Skeletal muscle tissue (tissue), 4 donors: ENCODE data around the gene PNPO. TPM values are rescaled to one million over a fixed set of nuclear protein-coding genes. Genes with fewer than 3 reads are reported as not detected.
"Not testable (repeated sequence)": the region's sequence is repeated elsewhere in the genome, so short reads cannot be mapped to it uniquely, and the experiment has no call there.

Experiments
- H3K27ac ChIP-seq: one replicate; pipeline ENCODE4 v1.7.0; 2013; ENCODE audit warnings: mild to moderate bottlenecking, low read depth, low read length, inconsistent platforms
- H3K27me3 ChIP-seq, 3 donors: one replicate each; pipeline ENCODE4 v1.7.0; 2013; ENCODE audit warnings: low read length in 3 of 3; ENCODE audit not compliant: control insufficient read depth in 3 of 3, insufficient read depth in 3 of 3
- H3K36me3 ChIP-seq, 3 donors: one replicate each; pipeline ENCODE4 v1.7.0; 2013; ENCODE audit warnings: low read length in 3 of 3; ENCODE audit not compliant: control insufficient read depth in 3 of 3, insufficient read depth in 3 of 3
- H3K4me1 ChIP-seq, 3 donors: one replicate each; pipeline ENCODE4 v1.7.0; 2013; ENCODE audit warnings: low read length in 3 of 3, mild to moderate bottlenecking in 3 of 3; ENCODE audit not compliant: control insufficient read depth in 3 of 3, insufficient read depth in 3 of 3
- H3K4me3 ChIP-seq, 3 donors: one replicate each; pipeline ENCODE4 v1.7.0; 2013; ENCODE audit warnings: low read length in 3 of 3
- H3K9ac ChIP-seq, 3 donors: one replicate each; pipeline ENCODE4 v1.7.0; 2013; ENCODE audit warnings: low read length in 3 of 3, mild to moderate bottlenecking in 3 of 3, moderate library complexity in 2 of 3, low read depth in 1 of 3
- H3K9me3 ChIP-seq, 3 donors: one replicate each; pipeline ENCODE4 v1.7.0; 2013; ENCODE audit warnings: low read length in 3 of 3; ENCODE audit not compliant: control insufficient read depth in 3 of 3
- total RNA-seq: library from RNA; depleted of rRNA; stranded (reverse); fragments of >200 nt; gene quantifications from one replicate; pipeline ENCODE4 v1.2.3, GENCODE V29; 2014
- donor health status: Osteomylitis.

Gene PNPO
- total RNA-seq, 1 donor from 2014 or later, result 12.0 TPM

- peaks cover 21 to 24% (median 21%) of the 10 kb centered on the region in 3 donors for H3K36me3 ChIP-seq
- H3K4me3 ChIP-seq, result no peak overlapping the region
- no peaks in the 10 kb centered on the region for H3K27me3 ChIP-seq
- no peak overlapping the region for H3K27ac ChIP-seq
- H3K9ac ChIP-seq, result no peak overlapping the region
- H3K4me1 ChIP-seq, result peaks cover 19 to 23% (median 23%) of the 10 kb centered on the region in 3 donors
- H3K9me3 ChIP-seq, result no peaks in the 10 kb centered on the region
Measured at GRCh38 chr17:47917581-47917980, 23.8 kb upstream of the PNPO start.

GRCh38 chr17:47918006-47918405 is 23.4 kb upstream of the PNPO start:
- Histone ChIP-seq H3K4me3 (no peak overlapping the region), H3K36me3 (peaks cover 25 to 28% (median 25%) of the 10 kb centered on the region in 3 donors), H3K9me3 (no peaks in the 10 kb centered on the region), H3K27me3 (no peaks in the 10 kb centered on the region), H3K27ac (no peak overlapping the region), H3K9ac (no peak overlapping the region), H3K4me1 (peaks cover 19 to 23% (median 23%) of the 10 kb centered on the region in 3 donors)

- Histone ChIP-seq H3K36me3 (peaks cover 31 to 38% (median 34%) of the 10 kb centered on the region in 3 donors), H3K4me1 (peaks cover 19 to 23% (median 23%) of the 10 kb centered on the region in 3 donors), H3K9ac (no peak overlapping the region), H3K27ac (no peak overlapping the region), H3K9me3 (no peaks in the 10 kb centered on the region), H3K4me3 (no peak overlapping the region), H3K27me3 (no peaks in the 10 kb centered on the region)
Measured at GRCh38 chr17:47918991-47919390, 22.4 kb upstream of the PNPO start.

GRCh38 chr17:47919889-47920288 is 21.5 kb upstream of the PNPO start:
- not testable (repeated sequence) for H3K27me3 ChIP-seq, H3K27ac ChIP-seq, H3K9ac ChIP-seq, H3K9me3 ChIP-seq, H3K4me3 ChIP-seq
- Histone ChIP-seq H3K4me1 (peaks cover 11 to 16% (median 14%) of the 10 kb centered on the region in 3 donors), H3K36me3 (peaks cover 40 to 47% (median 43%) of the 10 kb centered on the region in 3 donors)

- Histone ChIP-seq H3K4me3 (no peak overlapping the region), H3K27me3 (no peaks in the 10 kb centered on the region), H3K36me3 (peaks cover 55 to 61% (median 60%) of the 10 kb centered on the region in 3 donors), H3K9ac (no peak overlapping the region), H3K27ac (no peak overlapping the region), H3K9me3 (no peaks in the 10 kb centered on the region), H3K4me1 (peaks cover 4 to 6% (median 4%) of the 10 kb centered on the region in 3 donors)
Measured at GRCh38 chr17:47924785-47925677, 16.3 kb upstream of the PNPO start.

GRCh38 chr17:47925678-47925988 is 15.7 kb upstream of the PNPO start:
- Histone ChIP-seq H3K4me1 (peaks cover 4 to 6% (median 4%) of the 10 kb centered on the region in 3 donors), H3K27me3 (no peaks in the 10 kb centered on the region), H3K4me3 (no peak overlapping the region), H3K27ac (no peak overlapping the region), H3K36me3 (peaks cover 60 to 66% (median 61%) of the 10 kb centered on the region in 3 donors), H3K9me3 (no peaks in the 10 kb centered on the region), H3K9ac (no peak overlapping the region)

- H3K4me3 ChIP-seq, result no peak overlapping the region
- no peak overlapping the region for H3K27ac ChIP-seq
- H3K9ac ChIP-seq, result no peak overlapping the region
- peaks cover 50 to 62% (median 59%) of the 10 kb centered on the region in 3 donors for H3K36me3 ChIP-seq
- H3K27me3 ChIP-seq, result no peaks in the 10 kb centered on the region
- peaks cover 4 to 6% (median 4%) of the 10 kb centered on the region in 3 donors for H3K4me1 ChIP-seq
- no peaks in the 10 kb centered on the region for H3K9me3 ChIP-seq
Measured at GRCh38 chr17:47927821-47928400, 13.5 kb upstream of the PNPO start.

- peaks cover 47 to 59% (median 54%) of the 10 kb centered on the region in 3 donors for H3K36me3 ChIP-seq
- peaks cover 4 to 6% (median 4%) of the 10 kb centered on the region in 3 donors for H3K4me1 ChIP-seq
- no peak overlapping the region for H3K4me3 ChIP-seq
- H3K9ac ChIP-seq, result no peak overlapping the region
- no peaks in the 10 kb centered on the region for H3K27me3 ChIP-seq
- H3K27ac ChIP-seq, result no peak overlapping the region
- no peaks in the 10 kb centered on the region for H3K9me3 ChIP-seq
Measured at GRCh38 chr17:47928415-47928814, 13.0 kb upstream of the PNPO start.

GRCh38 chr17:47929218-47930000 is 12.0 kb upstream of the PNPO start:
- peaks cover 41 to 49% (median 44%) of the 10 kb centered on the region in 3 donors for H3K36me3 ChIP-seq
- H3K27me3 ChIP-seq, result no peaks in the 10 kb centered on the region
- no peak overlapping the region for H3K27ac ChIP-seq
- peaks cover 4 to 6% (median 4%) of the 10 kb centered on the region in 3 donors for H3K4me1 ChIP-seq
- no peak overlapping the region for H3K4me3 ChIP-seq
- no peaks in the 10 kb centered on the region for H3K9me3 ChIP-seq
- no peak overlapping the region for H3K9ac ChIP-seq
